ENCODE results near the gene ACAD8.

- TF ChIP-seq POLR2A (IDR thresholded peaks at IDR 0.05; ENCODE audit: low read depth, low read length) (no peak), BHLHE40 (IDR thresholded peaks at IDR 0.05; ENCODE audit: borderline replicate concordance in 1 of 2, low read depth in 2 of 2, low read length in 1 of 2) (no peak), CTCF (IDR thresholded peaks at IDR 0.05 in 2 of 3, conservative IDR thresholded peaks at IDR 0.05 in 1 of 3; ENCODE audit: control insufficient read depth in 2 of 3, extremely low read depth in 1 of 3, insufficient read depth in 1 of 3, low read depth in 3 of 3, low read length in 3 of 3) (no peak), CEBPB (IDR thresholded peaks at IDR 0.05; ENCODE audit: borderline replicate concordance in 1 of 2, low read depth in 2 of 2, low read length in 2 of 2) (no peak), HDAC2 (IDR thresholded peaks at IDR 0.05) (no peak), CUX1 (IDR thresholded peaks at IDR 0.05; ENCODE audit: insufficient replicate concordance, low read depth, low read length) (no peak), SREBF1 (IDR thresholded peaks at IDR 0.05; ENCODE audit: low read length) (no peak), YY1 (IDR thresholded peaks at IDR 0.05; ENCODE audit: low read depth, low read length) (no peak), EZH2 (IDR thresholded peaks at IDR 0.05; ENCODE audit: borderline replicate concordance, control insufficient read depth, low read depth, low read length) (no peak), CHD2 (IDR thresholded peaks at IDR 0.05; ENCODE audit: borderline replicate concordance, low read depth, low read length) (no peak), TCF3 (IDR thresholded peaks at IDR 0.05; ENCODE audit: borderline replicate concordance, insufficient read depth, low read depth, low read length) (no peak), RAD21 (IDR thresholded peaks at IDR 0.05; ENCODE audit: insufficient read depth, low read depth, low read length) (no peak), RELA (IDR thresholded peaks at IDR 0.05; ENCODE audit: borderline replicate concordance, partially characterized antibody) (no peak)
Observed at GRCh38 chr11:134226806-134227325, 26.5 kb upstream of the ACAD8 start.

All from GM12878 (cell line).